ENCODE measurements around the gene TMEM168.

DNA sequence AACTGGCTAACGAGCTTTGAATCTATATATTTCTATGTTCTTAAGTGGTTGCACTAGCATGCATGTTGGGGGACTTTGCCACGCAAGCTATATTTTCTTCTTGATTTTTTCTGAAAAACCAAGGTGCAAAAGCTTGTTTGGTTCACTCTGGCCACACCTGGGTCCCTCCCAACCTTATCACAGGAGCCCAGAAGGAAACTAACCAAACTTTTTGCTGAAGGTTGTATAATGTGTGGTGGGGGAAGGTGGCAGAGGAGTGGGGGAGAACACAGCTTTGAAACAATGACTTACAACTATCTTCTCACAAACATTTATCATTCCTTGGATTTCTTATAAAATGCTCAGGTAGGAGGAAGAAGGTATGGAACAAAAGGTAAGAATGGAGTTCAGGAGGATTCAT, 75.3 kb downstream of the TMEM168 start:
- TF ChIP-seq, protein P1, sequence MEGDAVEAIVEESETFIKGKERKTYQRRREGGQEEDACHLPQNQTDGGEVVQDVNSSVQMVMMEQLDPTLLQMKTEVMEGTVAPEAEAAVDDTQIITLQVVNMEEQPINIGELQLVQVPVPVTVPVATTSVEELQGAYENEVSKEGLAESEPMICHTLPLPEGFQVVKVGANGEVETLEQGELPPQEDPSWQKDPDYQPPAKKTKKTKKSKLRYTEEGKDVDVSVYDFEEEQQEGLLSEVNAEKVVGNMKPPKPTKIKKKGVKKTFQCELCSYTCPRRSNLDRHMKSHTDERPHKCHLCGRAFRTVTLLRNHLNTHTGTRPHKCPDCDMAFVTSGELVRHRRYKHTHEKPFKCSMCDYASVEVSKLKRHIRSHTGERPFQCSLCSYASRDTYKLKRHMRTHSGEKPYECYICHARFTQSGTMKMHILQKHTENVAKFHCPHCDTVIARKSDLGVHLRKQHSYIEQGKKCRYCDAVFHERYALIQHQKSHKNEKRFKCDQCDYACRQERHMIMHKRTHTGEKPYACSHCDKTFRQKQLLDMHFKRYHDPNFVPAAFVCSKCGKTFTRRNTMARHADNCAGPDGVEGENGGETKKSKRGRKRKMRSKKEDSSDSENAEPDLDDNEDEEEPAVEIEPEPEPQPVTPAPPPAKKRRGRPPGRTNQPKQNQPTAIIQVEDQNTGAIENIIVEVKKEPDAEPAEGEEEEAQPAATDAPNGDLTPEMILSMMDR (IDR thresholded peaks at IDR 0.05) = no peak
- TF ChIP-seq POLR2A (IDR thresholded peaks at IDR 0.05) = no peak

All from breast epithelium (tissue), 3 donors.